NCI-H82 treated with DMSO at 0.1 percent for 48 hours (cell line): ENCODE results near the gene ZNF808.
"Not testable (repeated sequence)": the region's sequence is repeated elsewhere in the genome, so short reads cannot be mapped to it uniquely, and the experiment has no call there.

Experiments
- DNase-seq: peaks from one replicate; lab custom pipeline; 2025; ENCODE audit not compliant: unreplicated experiment; lab: John Stamatoyannopoulos, UW

The ZNF808 gene

GRCh38 chr19:52535771-52536447, 8.4 kb downstream of the ZNF808 start:
- peak; percentile 33 for DNase-seq

GRCh38 chr19:52536448-52536800, 9.0 kb downstream of the ZNF808 start:
- no peak for DNase-seq

GRCh38 chr19:52538815-52539214, 11.3 kb downstream of the ZNF808 start:
- DNase-seq, result not testable (repeated sequence)

DNA sequence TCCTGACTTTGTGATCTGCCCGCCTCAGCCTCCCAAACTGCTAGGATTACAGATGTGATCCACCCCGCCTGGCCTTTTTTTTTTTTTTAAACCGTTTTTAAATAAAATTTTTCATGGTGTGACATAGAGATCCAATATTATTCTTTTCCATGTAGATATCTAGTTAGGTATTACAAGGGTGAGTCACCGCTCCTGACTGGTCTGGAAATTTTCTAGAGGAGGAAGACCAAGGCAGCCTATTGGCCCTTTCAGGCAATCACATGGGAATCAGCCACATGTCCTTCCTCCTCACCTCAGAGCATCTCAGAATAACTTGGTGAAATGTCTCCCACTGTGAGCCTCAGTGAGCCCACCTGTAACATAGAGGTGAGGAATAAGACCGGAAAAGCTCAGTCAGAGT, 13.7 kb downstream of the ZNF808 start:
- DNase-seq, result not testable (repeated sequence)

DNA sequence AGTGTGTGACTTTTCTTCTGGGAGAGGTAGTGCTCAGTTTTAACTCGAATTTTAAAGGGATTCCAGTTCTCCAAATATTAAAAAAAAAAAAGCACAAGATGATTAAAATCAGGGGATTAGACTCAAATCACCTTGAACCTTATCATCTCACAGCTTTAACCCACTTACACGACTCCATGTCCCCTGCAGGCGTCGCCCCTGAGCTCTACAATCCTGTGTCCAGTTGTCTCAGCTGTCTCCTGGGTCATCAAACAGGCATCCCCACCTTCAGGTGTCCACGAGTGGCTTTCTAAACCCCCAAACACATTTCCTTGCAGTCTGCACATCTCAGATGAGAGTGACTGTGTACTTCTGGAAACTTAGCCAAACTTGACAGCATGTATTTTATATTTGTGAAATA, 14.1 kb downstream of the ZNF808 start:
- no peak for DNase-seq

DNA sequence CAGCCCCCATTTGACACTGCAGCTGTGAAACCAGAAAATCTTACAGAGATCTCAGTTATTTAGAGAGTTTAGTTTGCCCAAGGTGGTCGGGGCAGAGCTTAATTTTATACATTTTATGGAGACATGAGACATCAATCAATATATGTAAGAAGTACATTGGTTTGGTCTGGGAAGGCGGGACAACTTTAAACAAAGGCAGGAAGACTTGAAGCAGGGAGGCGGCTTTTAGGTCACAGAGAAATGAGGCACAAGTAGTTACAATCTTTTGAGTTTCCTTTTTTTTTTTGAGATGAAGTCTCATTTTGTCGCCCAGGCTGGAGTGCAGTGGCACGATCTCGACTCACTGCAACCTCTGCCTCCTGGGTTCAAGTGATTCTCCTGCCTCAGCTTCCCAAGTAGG, 15.1 kb downstream of the ZNF808 start:
- DNase-seq, result not testable (repeated sequence)

DNA sequence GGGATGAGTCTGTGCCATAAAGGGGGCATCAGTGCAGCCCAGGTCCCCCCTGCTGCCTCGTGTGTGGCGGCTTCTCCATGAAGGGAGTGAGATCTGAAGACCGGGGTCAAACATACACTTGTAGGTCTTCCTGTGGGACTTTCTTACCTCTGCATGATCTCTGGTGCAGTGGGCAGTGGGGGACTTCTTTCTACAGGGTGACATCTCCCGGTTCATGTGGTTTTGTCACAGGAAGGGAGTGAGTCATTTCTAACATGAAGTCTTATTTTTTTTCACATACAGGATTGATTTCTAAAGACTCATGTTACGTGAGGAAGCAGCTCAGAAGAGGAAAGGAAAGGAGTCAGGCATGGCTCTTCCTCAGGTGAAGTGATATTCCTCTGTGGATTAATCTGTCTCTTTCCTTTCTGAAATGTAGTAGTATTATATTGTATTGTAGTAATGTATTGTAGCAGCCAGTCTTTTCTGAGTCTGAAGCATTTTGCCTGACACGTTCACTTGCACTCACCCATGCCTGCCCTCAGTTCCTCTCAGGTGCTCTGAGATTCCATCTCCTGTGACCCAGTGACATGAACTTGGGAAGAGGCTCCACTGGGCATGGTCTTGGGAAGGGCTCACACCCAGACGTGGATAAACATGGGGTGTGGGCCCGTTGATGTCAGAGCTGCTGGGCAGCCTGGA, 15.7 kb downstream of the ZNF808 start:
- DNase-seq, result no peak

- DNase-seq, result no peak
Observed at GRCh38 chr19:52554216-52554971, 26.9 kb downstream of the ZNF808 start.

- DNase-seq, result no peak
Observed at GRCh38 chr19:52557231-52557995, 29.9 kb downstream of the ZNF808 start.

GRCh38 chr19:52558732-52559445, 31.4 kb downstream of the ZNF808 start:
- DNase-seq, result peak; percentile 0

- DNase-seq, result not testable (repeated sequence)
Observed at GRCh38 chr19:52561611-52562010, 34.1 kb downstream of the ZNF808 start.

- DNase-seq, result no peak
Observed at GRCh38 chr19:52566121-52566520, 38.7 kb downstream of the ZNF808 start.

DNA sequence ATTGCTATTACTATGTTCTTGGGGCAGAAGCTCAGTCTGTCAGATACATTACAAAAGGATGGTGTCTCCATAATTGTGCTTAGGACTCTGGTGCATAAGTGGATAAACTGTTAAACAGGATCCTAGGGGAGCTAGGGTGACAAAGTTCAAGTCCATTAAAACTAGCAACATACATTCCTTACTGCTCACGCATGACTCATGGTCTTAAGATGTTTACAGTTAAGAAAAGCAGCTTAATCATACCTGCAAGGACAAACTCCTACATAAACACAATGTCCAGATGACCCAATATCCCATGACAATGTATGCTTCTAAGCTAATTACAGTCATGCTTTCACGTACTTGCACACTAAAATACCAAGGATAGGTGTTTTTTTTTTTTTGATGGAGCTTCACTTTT, 39.1 kb downstream of the ZNF808 start:
- no peak for DNase-seq

DNA sequence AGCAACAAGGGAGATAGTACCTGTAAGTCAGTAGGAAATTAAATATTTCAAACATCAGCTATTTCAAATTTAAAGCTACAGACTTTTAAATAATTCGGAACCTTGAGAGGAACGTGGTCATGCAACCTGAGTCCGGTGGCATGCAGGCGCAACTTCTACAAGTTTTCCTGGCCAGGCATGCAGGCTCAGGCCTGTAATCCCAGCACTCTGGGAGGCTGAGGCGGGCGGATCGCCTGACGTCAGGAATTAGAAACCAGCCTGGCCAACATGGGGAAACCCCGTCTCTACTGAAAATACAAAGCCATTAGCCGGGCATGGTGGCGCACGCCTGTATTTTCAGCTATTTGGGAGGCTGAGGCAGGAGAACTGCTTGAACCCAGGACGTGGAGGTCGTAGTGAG, 40.5 kb downstream of the ZNF808 start:
- no peak for DNase-seq

- DNase-seq, result not testable (repeated sequence)
Observed at GRCh38 chr19:52569638-52569999, 42.2 kb downstream of the ZNF808 start.

DNA sequence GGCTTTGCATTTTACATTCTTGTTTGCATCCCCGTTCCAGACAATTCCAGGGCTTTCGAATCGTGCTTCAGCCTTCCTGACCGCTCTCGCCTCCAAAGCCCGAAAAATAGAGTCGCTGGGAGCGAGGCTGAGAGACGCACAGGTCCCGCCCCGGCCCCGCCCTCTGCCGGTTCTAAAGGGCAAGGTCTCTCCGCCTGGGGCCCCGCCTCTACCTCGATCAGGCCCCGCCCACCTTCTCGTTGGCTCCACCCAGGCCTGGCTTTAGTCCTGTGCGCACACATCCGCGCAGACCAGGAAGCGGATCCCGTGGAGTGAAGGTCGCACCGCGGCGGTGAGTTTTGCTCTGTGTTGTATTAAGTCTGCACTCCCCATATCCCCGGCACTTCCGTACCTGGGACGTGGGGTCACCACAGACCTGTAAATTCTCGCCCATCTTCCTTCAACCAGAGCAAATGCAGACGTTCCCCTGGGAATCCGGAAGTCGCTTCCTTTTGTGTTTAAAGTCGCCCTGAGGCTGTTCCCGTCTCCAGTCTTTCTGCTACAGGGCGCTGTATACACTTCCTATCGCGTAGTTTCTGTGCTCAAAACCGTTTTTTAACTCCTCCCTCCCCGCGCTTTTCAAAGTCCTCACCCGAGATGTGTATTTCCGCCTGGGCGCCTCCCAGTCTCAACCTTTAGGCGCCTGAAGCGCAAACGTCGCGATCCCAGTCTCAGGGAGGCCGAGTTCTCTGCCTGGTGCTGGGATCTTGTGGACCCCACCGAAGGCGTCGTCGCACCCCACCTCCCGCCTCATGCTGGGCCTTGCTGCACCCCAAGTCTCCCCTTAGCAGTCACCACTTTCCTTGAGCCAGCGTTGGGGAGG, 42.8 kb downstream of the ZNF808 start, which contains the start of gene ZNF701:
TSS of gene ZNF701 (plus strand) at position 288 of the 862 bp plus-strand sequence. CDS start 3,861 bp downstream, outside the sequence.
- peak; percentile 59 for DNase-seq

DNA sequence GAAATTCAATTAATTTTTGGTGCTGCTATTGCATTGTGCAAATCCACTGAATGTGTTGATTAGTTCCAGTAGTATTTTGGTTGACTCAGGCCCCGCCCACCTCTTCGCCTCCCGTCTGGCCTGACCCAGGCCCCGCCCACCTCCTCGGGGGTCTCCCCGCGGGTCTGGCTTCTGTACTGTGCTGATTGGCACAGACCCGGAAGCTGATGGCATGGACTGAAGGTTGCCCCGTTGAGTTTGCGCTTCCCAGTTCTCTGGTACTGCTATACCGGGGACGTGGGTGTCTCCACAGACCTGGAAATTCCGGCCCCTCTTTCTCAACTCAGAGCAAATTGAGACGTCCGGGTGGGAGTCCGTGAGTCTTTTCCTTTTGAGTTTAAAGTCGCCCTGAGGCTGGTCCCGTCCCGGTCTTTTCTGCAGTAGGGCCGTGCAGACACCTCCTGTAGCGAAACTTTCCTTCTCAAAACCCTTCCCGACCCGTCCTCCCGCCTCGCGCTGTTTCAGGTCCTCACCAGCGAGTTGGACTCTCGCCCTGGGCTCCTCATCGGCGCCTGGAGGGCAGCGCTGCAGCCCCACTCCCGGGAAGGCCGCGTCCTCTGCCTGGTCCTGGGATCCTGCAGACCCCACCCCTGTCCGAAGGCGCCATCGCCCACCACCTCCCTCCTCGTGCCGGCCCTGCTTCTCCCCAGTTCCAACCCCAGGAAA, 57.4 kb downstream of the ZNF808 start:
- DNase-seq, result no peak

GRCh38 chr19:52585604-52586003, 58.1 kb downstream of the ZNF808 start:
- DNase-seq, result no peak

DNA sequence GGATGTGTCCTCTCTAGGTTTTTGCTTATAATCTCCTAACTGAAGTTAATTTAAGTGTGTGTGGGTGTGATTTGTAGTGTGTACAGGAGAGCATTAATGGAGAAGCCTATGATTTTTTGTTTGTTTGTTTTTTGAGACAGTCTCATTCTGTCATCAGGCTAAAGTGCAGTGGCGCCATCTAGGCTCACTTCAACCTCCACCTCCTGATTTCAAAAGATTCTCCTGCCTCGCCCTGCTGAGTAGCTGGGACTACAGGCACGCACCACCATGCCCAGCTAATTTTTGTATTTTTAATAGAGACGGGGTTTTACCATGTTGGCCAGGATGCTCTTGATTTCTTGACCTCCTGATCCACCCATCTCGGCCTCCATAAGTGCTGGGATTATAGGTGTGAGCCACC, 63.3 kb downstream of the ZNF808 start:
- DNase-seq, result no peak
